MCF 10A (cell line): ENCODE data around the gene IRAK3. TPM values are rescaled to one million over a fixed set of nuclear protein-coding genes. Genes with fewer than 3 reads are reported as not detected.
"Not testable (repeated sequence)": the region's sequence is repeated elsewhere in the genome, so short reads cannot be mapped to it uniquely, and the experiment has no call there.

Experiments
- BruUV-seq: library from RNA; stranded (reverse); fragments of 400-500 nt; replicated peaks from 2 replicates; lab custom pipeline; 2021; lab: Mats Ljungman, UMichigan
- CTCF ChIA-PET: fragments of 300-600 bp; sonication (Branson Sonifier 250); formaldehyde crosslinking; extraction: SDS; loops from one replicate; lab custom pipeline; 2021; ENCODE audit warnings: antibody characterized with exemption, inconsistent platforms; lab: Yijun Ruan, JAX
- POLR2A ChIA-PET: fragments of 300-600, 350-650 bp; sonication (Branson Sonifier 250); formaldehyde crosslinking; extraction: SDS; loops from one replicate; lab custom pipeline; 2020; ENCODE audit warnings: antibody characterized with exemption, inconsistent platforms; lab: Yijun Ruan, JAX
- DNase-seq: peaks from one replicate; pipeline ENCODE4 v3.0.0-alpha.2; 2018; ENCODE audit not compliant: unreplicated experiment
- H3K27ac Mint-ChIP-seq: one replicate; pipeline ENCODE4 v1.8.0; 2022; ENCODE audit warnings: mild to moderate bottlenecking, low read depth, mixed read lengths; ENCODE audit not compliant: unreplicated experiment
- H3K27me3 Mint-ChIP-seq: one replicate; pipeline ENCODE4 v1.8.0; 2022; ENCODE audit warnings: mixed read lengths; ENCODE audit not compliant: insufficient read depth, unreplicated experiment
- H3K36me3 Mint-ChIP-seq: one replicate; pipeline ENCODE4 v1.8.0; 2022; ENCODE audit warnings: mild to moderate bottlenecking, moderate library complexity, mixed read lengths; ENCODE audit not compliant: insufficient read depth, unreplicated experiment
- H3K4me1 Mint-ChIP-seq: one replicate; pipeline ENCODE4 v1.8.0; 2022; ENCODE audit warnings: mixed read lengths; ENCODE audit not compliant: insufficient read depth, unreplicated experiment
- H3K4me3 Mint-ChIP-seq: one replicate; pipeline ENCODE4 v1.8.0; 2022; ENCODE audit warnings: mild to moderate bottlenecking, moderate library complexity, mixed read lengths; ENCODE audit not compliant: unreplicated experiment
- H3K9me3 Mint-ChIP-seq: one replicate; pipeline ENCODE4 v1.8.0; 2022; ENCODE audit warnings: mixed read lengths; ENCODE audit not compliant: unreplicated experiment
- intact Hi-C: fragments of 100-400 bp; cut with micrococcal nuclease; formaldehyde crosslinking; loops from 2 replicates; pipeline ENCODE4 v1.14.1; 2022
- total RNA-seq: library from RNA; stranded (reverse); gene quantifications from 2 replicates; pipeline ENCODE4 v1.2.3, GENCODE V29; 2022
- TF ChIP-seq, protein P1 (sequence below): fragments of 200-600 bp; IDR thresholded peaks from one replicate; pipeline ENCODE4 v1.8.0; 2022; ENCODE audit warnings: antibody characterized with exemption, mild to moderate bottlenecking; ENCODE audit not compliant: unreplicated experiment

IRAK3 gene
- total RNA-seq, 1 experiment from 2014 or later, result not detected

DNA sequence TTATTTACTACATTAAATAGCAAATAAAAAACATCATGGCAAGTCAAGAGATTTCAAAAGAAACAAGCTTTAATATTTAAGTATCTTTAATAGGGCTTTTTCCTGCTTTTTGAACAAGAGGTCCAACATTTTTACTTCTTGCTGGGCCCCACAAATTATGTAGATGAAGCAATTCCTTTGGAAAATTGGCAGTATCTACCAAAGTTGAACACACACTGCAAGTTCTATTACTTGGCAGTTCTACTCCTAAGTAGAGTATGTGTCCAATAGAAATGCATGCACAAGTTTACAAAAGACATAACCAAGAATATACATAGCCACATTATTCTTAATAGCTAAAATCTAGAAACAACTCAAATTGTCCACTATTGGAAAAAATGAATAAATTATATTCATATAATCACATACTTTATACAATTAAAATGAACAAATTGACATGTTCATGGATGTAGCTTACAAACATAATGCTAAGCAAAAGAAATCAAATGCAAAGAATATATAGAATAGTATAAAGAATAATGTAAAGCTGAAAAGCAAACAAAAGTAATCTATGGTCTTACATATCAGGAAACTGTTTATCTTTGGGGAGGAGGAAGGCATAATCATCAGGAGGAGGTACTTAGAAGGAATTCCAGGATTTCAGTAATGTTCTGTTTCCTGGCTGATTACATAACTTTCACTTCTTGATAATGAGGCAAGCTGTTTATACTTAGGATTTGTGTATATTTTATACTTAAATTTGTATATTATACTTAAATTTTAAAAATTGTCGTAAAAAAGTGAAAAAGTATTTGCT is 12.7 kb upstream of the IRAK3 start:
- Mint-ChIP-seq H3K27ac (no peak overlapping the region), H3K36me3 (no peaks in the 10 kb centered on the region), H3K9me3 (no peaks in the 10 kb centered on the region), H3K27me3 (peaks cover 32% of the 10 kb centered on the region), H3K4me1 (no peaks in the 10 kb centered on the region), H3K4me3 (no peak overlapping the region)
- TF ChIP-seq, protein P1, sequence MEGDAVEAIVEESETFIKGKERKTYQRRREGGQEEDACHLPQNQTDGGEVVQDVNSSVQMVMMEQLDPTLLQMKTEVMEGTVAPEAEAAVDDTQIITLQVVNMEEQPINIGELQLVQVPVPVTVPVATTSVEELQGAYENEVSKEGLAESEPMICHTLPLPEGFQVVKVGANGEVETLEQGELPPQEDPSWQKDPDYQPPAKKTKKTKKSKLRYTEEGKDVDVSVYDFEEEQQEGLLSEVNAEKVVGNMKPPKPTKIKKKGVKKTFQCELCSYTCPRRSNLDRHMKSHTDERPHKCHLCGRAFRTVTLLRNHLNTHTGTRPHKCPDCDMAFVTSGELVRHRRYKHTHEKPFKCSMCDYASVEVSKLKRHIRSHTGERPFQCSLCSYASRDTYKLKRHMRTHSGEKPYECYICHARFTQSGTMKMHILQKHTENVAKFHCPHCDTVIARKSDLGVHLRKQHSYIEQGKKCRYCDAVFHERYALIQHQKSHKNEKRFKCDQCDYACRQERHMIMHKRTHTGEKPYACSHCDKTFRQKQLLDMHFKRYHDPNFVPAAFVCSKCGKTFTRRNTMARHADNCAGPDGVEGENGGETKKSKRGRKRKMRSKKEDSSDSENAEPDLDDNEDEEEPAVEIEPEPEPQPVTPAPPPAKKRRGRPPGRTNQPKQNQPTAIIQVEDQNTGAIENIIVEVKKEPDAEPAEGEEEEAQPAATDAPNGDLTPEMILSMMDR, result no peak
- CTCF ChIA-PET, result interaction anchor here (0.6 kb wide), 2 partner anchors 59 to 339 kb away, joined by 3 read pairs; no protein-coding TSS in a partner anchor
- no peak for DNase-seq
- intact Hi-C loops, result no loop called here
- POLR2A ChIA-PET, result interaction anchor here (0.8 to 1.0 kb wide), 3 partner anchors 8 to 126 kb away, joined by 3 to 5 read pairs (median 4); partner anchors contain the start of gene HELB
- BruUV-seq, result no TSS peak

DNA sequence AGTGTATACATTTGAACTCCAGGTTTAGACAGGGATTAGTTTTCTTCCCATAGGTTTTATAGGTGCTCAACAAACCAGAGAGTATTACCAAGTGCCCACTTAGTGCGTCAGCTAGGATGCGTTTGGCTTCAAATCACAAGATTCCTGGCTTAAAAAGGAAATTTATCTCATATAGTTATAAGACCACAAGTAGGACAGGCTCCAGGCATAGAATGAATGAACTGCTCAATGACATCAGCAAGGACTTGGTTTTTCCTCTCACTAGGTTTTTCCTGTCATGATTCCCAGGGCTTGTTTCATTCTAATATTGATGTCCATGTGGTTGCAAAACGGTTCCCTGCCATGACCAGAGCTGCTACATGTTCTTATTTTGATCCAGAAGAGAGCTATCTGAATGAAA is 6.1 kb upstream of the IRAK3 start:
- ChIA-PET POLR2A (no interaction called here), CTCF (interaction anchor here (1.0 to 2.0 kb wide), 2 partner anchors 9 to 87 kb away, joined by 3 to 7 read pairs; no protein-coding TSS in a partner anchor)
- Mint-ChIP-seq H3K27ac (no peak overlapping the region), H3K36me3 (no peaks in the 10 kb centered on the region), H3K4me3 (no peak overlapping the region), H3K9me3 (peaks cover 10% of the 10 kb centered on the region), H3K27me3 (peaks cover 48% of the 10 kb centered on the region), H3K4me1 (no peaks in the 10 kb centered on the region)
- no TSS peak for BruUV-seq
- TF ChIP-seq, protein P1, result no peak
- DNase-seq, result no peak
- intact Hi-C loops, result no loop called here

GRCh38 chr12:66184822-66185221 is 4.2 kb upstream of the IRAK3 start:
- H3K27ac Mint-ChIP-seq, POLR2A ChIA-PET, intact Hi-C loops, CTCF ChIA-PET, BruUV-seq, DNase-seq, H3K4me3 Mint-ChIP-seq, H3K36me3 Mint-ChIP-seq, H3K4me1 Mint-ChIP-seq: not testable (repeated sequence)
- Mint-ChIP-seq H3K9me3 (peaks cover 10% of the 10 kb centered on the region), H3K27me3 (peaks cover 32% of the 10 kb centered on the region)

DNA sequence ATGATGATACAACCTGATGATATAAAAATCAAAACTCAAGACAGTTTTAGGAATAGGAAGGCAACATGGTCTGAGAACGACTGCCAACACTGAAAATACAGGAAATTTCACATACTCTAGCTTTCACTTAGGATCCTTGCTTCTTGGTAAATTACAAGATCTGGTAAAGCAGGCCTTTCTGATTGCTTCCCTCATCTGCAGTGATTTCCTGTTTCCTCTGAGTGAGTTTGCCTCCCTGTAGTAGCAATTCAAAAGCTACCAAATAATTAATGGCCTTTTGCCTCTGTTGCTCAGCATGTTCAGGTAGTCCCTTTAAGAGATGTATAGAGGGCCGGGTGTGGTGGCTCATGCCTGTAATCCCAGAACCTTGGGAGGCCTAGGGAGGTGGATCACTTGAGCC is 2.0 kb upstream of the IRAK3 start:
- peaks cover 43% of the 10 kb centered on the region for H3K27me3 Mint-ChIP-seq
- no peaks in the 10 kb centered on the region for H3K4me1 Mint-ChIP-seq
- ChIA-PET POLR2A (interaction anchor here (1.0 kb wide), 1 partner anchor 17 kb away, joined by 4 read pairs; the partner anchor contains the start of gene TMBIM4), CTCF (interaction anchor here (0.6 kb wide), 1 partner anchor 1416 kb away, joined by 4 read pairs; no protein-coding TSS in a partner anchor)
- no peak for DNase-seq
- no peaks in the 10 kb centered on the region for H3K36me3 Mint-ChIP-seq
- TF ChIP-seq, protein P1, result no peak
- H3K9me3 Mint-ChIP-seq, result peaks cover 10% of the 10 kb centered on the region
- BruUV-seq, result no TSS peak
- intact Hi-C loops, result no loop called here
- H3K4me3 Mint-ChIP-seq, result no peak overlapping the region
- no peak overlapping the region for H3K27ac Mint-ChIP-seq
